GM12891 (cell line): ENCODE measurements around the gene SLCO2A1.
A peak's percentile ranks its signal among the peaks of the same experiment; 100 is the strongest.

Source experiments
- DNase-seq: peaks from one replicate; pipeline ENCODE4 v3.0.0; 2011; ENCODE audit warnings: low spot score; ENCODE audit not compliant: insufficient read length
- FAIRE-seq: peaks from 2 replicates; lab custom pipeline; 2011; peaks lifted over from hg19 to GRCh38; lab: Jason Lieb, UNC
- PAX5 ChIP-seq: IDR thresholded peaks from 2 replicates; pipeline ENCODE4 v1.6.1; 2011; ENCODE audit warnings: low read length, moderate library complexity, mild to moderate bottlenecking; ENCODE audit not compliant: insufficient read depth, severe bottlenecking
- POLR2A ChIP-seq: IDR thresholded peaks from 2 replicates; pipeline ENCODE4 v1.6.1; 2011; ENCODE audit warnings: low read depth, low read length, control low read depth
- POLR2AphosphoS5 ChIP-seq: IDR thresholded peaks from 2 replicates; pipeline ENCODE4 v1.6.1; 2011; ENCODE audit warnings: low read depth, low read length, control low read depth
- POU2F2 ChIP-seq: IDR thresholded peaks from 2 replicates; pipeline ENCODE4 v1.6.1; 2011; ENCODE audit warnings: low read depth, mild to moderate bottlenecking, control low read depth, low read length, moderate library complexity
- SPI1 ChIP-seq: IDR thresholded peaks from 2 replicates; pipeline ENCODE4 v1.6.1; 2011; ENCODE audit warnings: low read depth, low read length, control low read depth
- TAF1 ChIP-seq: IDR thresholded peaks from 2 replicates; pipeline ENCODE4 v1.6.1; 2011; ENCODE audit warnings: low read depth, low read length, control low read depth

Gene SLCO2A1

GRCh38 chr3:133881939-133882825 is 147.5 kb downstream of the SLCO2A1 start:
- DNase-seq (no peak), FAIRE-seq (peak; percentile 47)
- TF ChIP-seq PAX5: no peak
- TF ChIP-seq POLR2A: no peak
- TF ChIP-seq POLR2AphosphoS5: no peak
- TF ChIP-seq POU2F2: no peak

GRCh38 chr3:133881492-133881891 is 148.2 kb downstream of the SLCO2A1 start:
- FAIRE-seq (no peak), DNase-seq (no peak)
- TF ChIP-seq SPI1: no peak
- no peak for TF ChIP-seq POU2F2
- no peak for TF ChIP-seq PAX5
- no peak for TF ChIP-seq TAF1
- TF ChIP-seq POLR2A: no peak
- no peak for TF ChIP-seq POLR2AphosphoS5

GRCh38 chr3:133880886-133881455 is 148.8 kb downstream of the SLCO2A1 start:
- no peak for DNase-seq
- FAIRE-seq: no peak
- no peak for TF ChIP-seq POLR2A
- TF ChIP-seq SPI1: no peak
- no peak for TF ChIP-seq POLR2AphosphoS5
- no peak for TF ChIP-seq TAF1
- no peak for TF ChIP-seq POU2F2
- TF ChIP-seq PAX5: no peak

GRCh38 chr3:133880287-133880686 is 149.4 kb downstream of the SLCO2A1 start:
- TF ChIP-seq SPI1 (no peak), POU2F2 (no peak), PAX5 (no peak)
- peak; percentile 69 for FAIRE-seq
- DNase-seq: no peak

- FAIRE-seq: no peak
- DNase-seq: no peak
- no peak for TF ChIP-seq POLR2AphosphoS5
- TF ChIP-seq SPI1: no peak
- no peak for TF ChIP-seq POLR2A
- no peak for TF ChIP-seq POU2F2
- no peak for TF ChIP-seq TAF1
- no peak for TF ChIP-seq PAX5
These were observed 151.2 kb downstream of the SLCO2A1 start for GRCh38 chr3:133878518-133878917.
